Measurements from ENCODE around the gene SELENOP.

Gene SELENOP

DNA sequence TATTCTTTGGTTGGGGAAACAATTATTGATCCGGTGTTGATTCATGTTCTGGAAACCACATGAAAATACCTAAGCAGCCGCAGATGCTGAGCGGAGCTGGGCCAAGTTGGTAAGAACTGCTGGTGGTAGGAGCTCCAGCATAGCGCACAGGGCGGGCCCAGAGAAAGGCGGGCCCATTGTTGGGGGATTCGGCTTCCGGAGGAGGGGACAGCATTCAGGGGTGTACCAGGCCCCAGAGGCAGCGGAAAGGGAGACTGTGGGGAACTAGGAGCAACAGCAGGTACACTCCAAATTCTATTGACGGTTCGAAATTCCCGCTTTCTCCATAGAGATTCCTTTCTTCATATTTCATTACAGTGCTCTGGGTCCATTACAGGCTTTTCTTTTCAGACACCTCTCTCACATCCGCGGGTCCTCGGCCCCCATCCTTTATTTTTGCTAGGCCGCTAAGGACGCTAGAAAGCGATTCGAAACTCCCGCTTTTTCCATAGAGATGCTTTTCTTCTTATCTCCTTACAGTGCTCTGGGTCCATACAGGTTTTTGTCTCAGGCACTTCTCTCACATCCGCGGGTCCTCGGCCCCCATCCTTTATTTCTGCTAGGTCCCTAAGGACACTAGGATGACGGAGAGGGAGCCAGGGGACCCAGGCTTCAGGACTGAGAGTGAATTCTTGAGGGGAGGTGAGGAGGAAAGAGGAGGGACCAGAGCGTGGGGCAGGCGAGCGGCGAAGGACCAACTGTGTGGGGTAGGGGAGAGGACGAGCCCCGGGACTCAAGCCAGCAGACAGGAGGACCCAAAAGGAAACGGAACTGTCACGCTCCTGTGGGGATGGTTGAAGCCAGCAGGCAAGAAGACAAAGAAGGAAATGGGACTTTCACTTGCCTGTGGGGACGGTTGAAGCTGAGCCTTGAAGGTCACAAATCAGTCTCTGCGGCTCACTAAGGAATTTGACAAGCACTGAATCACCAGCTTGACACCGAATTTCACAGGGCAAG is 54.8 kb downstream of the SELENOP start, which contains the start of gene CCDC152:
CCDC152 (plus strand) TSS at position 213 of the 996 bp plus-strand sequence. CDS start 2,304 bp downstream, outside the sequence.
- peak within 1 kb of the TSS; percentile 55 for H3K4me3 ChIP-seq (ENCODE audit: low read depth, low read length)
- H3K27ac ChIP-seq = no peak within 1 kb of the TSS
- no peaks in the 10 kb centered on the region for H3K27me3 ChIP-seq (replicated peaks)
- peak; percentile 56 for DNase-seq
- in situ Hi-C loops (cut with HindIII; ENCODE audit: low pct_ligation_motif_present, low sequenced_read_pairs) = no loop called here
- no peaks in the 10 kb centered on the region for H3K36me3 ChIP-seq (replicated peaks)
- no peak for TF ChIP-seq CTCF (IDR thresholded peaks at IDR 0.05; ENCODE audit: low read depth, low read length, missing control alignments)

DNA sequence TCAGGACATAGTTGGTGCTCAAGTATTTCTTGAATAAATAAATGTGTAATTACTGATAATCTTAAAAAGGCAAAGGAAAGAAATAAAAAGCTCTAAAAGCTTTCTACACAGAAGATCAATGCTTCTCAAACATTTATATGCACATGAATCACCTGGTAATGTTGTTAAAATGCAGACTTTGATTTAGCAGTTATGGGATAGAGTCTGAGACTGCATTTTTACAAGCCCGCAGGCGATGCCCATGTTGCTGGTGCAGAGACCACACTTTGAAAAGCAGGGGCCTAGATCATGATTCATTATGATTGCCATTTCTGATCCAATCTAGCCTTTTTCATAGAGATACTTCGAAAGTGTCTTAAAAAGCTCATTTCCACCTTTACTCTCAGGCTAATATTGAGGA is 58.6 kb downstream of the SELENOP start:
- Histone ChIP-seq H3K27ac (no peak overlapping the region), H3K27me3 (replicated peaks) (no peaks in the 10 kb centered on the region), H3K36me3 (replicated peaks) (no peaks in the 10 kb centered on the region), H3K4me3 (ENCODE audit: low read depth, low read length) (no peak overlapping the region)
- TF ChIP-seq CTCF (IDR thresholded peaks at IDR 0.05; ENCODE audit: low read depth, low read length, missing control alignments) = no peak
- in situ Hi-C loops (cut with HindIII; ENCODE audit: low pct_ligation_motif_present, low sequenced_read_pairs) = no loop called here
- no peak for DNase-seq

GRCh38 chr5:42751044-42751443 is 60.6 kb downstream of the SELENOP start:
- in situ Hi-C loops (cut with HindIII; ENCODE audit: low pct_ligation_motif_present, low sequenced_read_pairs) = no loop called here
- no peak for DNase-seq
- H3K4me3 ChIP-seq (ENCODE audit: low read depth, low read length) = no peak overlapping the region
- no peaks in the 10 kb centered on the region for H3K36me3 ChIP-seq (replicated peaks)
- H3K27me3 ChIP-seq (replicated peaks) = no peaks in the 10 kb centered on the region
- no peak for TF ChIP-seq CTCF (IDR thresholded peaks at IDR 0.05; ENCODE audit: low read depth, low read length, missing control alignments)
- H3K27ac ChIP-seq = no peak overlapping the region

DNA sequence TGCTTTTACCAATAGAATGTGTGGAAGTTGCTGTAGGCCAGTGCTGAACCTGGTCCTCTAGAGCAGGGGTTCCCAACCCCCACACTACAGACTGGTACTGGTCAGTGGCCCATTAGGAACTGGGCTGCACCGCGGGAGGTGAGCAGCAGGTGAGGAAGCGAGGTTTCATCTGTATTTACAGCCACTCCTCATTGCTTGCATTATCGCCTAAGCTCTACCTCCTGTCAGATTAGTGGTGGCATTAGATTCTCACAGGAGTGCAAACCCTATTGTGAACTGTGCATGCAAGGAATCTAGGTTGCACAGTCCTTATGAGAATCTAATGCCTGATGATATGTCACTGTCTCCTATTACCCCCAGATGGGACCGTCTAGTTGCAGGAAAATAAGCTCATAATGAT is 61.2 kb downstream of the SELENOP start:
- DNase-seq = no peak
- H3K27ac ChIP-seq = no peak overlapping the region
- no peak for TF ChIP-seq CTCF (IDR thresholded peaks at IDR 0.05; ENCODE audit: low read depth, low read length, missing control alignments)
- H3K27me3 ChIP-seq (replicated peaks) = no peaks in the 10 kb centered on the region
- no peak overlapping the region for H3K4me3 ChIP-seq (ENCODE audit: low read depth, low read length)
- no peaks in the 10 kb centered on the region for H3K36me3 ChIP-seq (replicated peaks)
- in situ Hi-C loops (cut with HindIII; ENCODE audit: low pct_ligation_motif_present, low sequenced_read_pairs) = no loop called here
